Suprapubic skin (tissue), 4 donors: ENCODE data around the gene CBX4. TPM values are rescaled to one million over a fixed set of nuclear protein-coding genes. Genes with fewer than 3 reads are reported as not detected.

ENCODE experiments used
- DNase-seq, 2 donors: peaks; one replicate each; pipeline ENCODE4 v3.0.0-alpha.2; 2019; ENCODE audit warnings: low spot score in 2 of 2
- H3K27ac ChIP-seq: fragments of 200-600 bp; sonication (generic); one replicate; pipeline ENCODE4 v1.5.1; 2019
- H3K27me3 ChIP-seq: fragments of 200-600 bp; sonication (generic); one replicate; pipeline ENCODE4 v1.5.1; 2019
- H3K36me3 ChIP-seq: fragments of 200-600 bp; sonication (generic); one replicate; pipeline ENCODE4 v1.5.1; 2019
- H3K4me1 ChIP-seq: fragments of 200-600 bp; sonication (generic); one replicate; pipeline ENCODE4 v1.5.1; 2019
- H3K4me3 ChIP-seq: fragments of 200-600 bp; sonication (generic); one replicate; pipeline ENCODE4 v1.5.1; 2019; ENCODE audit warnings: mild to moderate bottlenecking
- H3K9me3 ChIP-seq: fragments of 200-600 bp; sonication (generic); one replicate; pipeline ENCODE4 v1.5.1; 2019
- EP300 ChIP-seq: sonication (generic); formaldehyde crosslinking; IDR thresholded peaks from one replicate; pipeline ENCODE4 v1.6.1; 2017; ENCODE audit warnings: antibody characterized with exemption
- POLR2A ChIP-seq, 2 donors: fragments of 450-650 bp; IDR thresholded peaks; one replicate each; pipeline ENCODE4 v1.6.1; 2017; ENCODE audit warnings: antibody characterized with exemption in 2 of 2, mild to moderate bottlenecking in 2 of 2, moderate library complexity in 2 of 2
- POLR2AphosphoS5 ChIP-seq, 3 donors: sonication (generic); formaldehyde crosslinking; IDR thresholded peaks; one replicate each; pipeline ENCODE4 v1.6.1; 2017; ENCODE audit warnings: antibody characterized with exemption in 3 of 3
- WGBS: methylation state at CpG from one replicate; pipeline ENCODE4 v1.1.5; 2018; 5-methylcytosine and 5-hydroxymethylcytosine counted together
- total RNA-seq, 4 donors: library from RNA; depleted of rRNA; stranded (reverse); fragments of >200 nt; gene quantifications; one replicate each; pipeline ENCODE4 v1.1.0, GENCODE V29; 2016
- TF ChIP-seq, protein P1 (sequence below), 2 donors: fragments of 200-600 bp in 1 of 2; fragments of 450-650 bp in 1 of 2; sonication (generic) in 1 of 2; IDR thresholded peaks; one replicate each; pipeline ENCODE4 v1.5.1; 2016 to 2019; ENCODE audit warnings: antibody characterized with exemption in 2 of 2, mild to moderate bottlenecking in 1 of 2, moderate library complexity in 1 of 2

Gene CBX4
- total RNA-seq, 4 donors from 2014 or later: 33.0 to 47.7 (median 38.0) TPM

DNA sequence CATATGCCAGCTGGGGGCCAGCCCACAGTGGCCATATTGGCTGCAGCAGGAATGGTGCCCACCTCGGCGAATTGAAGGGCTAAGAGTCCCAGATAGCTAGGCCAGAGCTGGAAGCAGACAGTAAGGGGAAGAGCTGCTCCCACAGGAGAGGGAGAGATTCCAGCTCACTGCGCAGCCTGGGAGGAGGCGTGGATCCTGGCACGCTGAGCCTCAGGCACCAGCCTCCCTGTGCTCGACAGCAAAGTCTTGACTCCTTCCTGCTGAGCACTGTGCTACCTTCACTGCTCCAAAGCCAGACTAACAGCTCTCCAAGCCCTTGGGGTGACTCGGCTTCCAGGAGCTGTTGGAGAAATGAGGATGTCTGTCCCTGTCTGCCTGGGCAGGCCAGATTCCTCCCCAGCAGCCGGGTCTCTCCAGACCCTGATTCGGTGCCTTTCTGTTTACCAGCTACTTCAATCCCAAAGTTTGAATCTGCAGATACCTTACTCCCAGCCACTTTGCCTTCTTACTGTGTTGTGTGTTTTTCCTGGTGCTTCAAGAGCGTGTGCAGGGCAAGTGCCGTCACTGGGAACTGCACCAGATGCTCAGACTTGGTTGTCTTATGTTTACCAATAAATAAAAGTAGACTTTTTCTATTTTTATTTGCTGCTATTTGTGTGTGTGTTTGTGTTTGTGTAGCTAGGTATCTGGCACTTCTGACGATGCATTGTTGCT lies 52.2 kb downstream of the CBX4 start:
- H3K27me3 ChIP-seq: peaks cover 87% of the 10 kb centered on the region
- WGBS: 61% methylated on average over 8 of the region's 12 CpGs
- no peak for DNase-seq
- peaks cover 9% of the 10 kb centered on the region for H3K36me3 ChIP-seq
- no peak overlapping the region for H3K4me3 ChIP-seq
- no peaks in the 10 kb centered on the region for H3K9me3 ChIP-seq
- no peak overlapping the region for H3K27ac ChIP-seq
- TF ChIP-seq EP300 (no peak), POLR2AphosphoS5 (IDR thresholded peaks at IDR 0.05) (no peak), POLR2A (IDR thresholded peaks at IDR 0.05) (no peak)
- TF ChIP-seq, protein P1, sequence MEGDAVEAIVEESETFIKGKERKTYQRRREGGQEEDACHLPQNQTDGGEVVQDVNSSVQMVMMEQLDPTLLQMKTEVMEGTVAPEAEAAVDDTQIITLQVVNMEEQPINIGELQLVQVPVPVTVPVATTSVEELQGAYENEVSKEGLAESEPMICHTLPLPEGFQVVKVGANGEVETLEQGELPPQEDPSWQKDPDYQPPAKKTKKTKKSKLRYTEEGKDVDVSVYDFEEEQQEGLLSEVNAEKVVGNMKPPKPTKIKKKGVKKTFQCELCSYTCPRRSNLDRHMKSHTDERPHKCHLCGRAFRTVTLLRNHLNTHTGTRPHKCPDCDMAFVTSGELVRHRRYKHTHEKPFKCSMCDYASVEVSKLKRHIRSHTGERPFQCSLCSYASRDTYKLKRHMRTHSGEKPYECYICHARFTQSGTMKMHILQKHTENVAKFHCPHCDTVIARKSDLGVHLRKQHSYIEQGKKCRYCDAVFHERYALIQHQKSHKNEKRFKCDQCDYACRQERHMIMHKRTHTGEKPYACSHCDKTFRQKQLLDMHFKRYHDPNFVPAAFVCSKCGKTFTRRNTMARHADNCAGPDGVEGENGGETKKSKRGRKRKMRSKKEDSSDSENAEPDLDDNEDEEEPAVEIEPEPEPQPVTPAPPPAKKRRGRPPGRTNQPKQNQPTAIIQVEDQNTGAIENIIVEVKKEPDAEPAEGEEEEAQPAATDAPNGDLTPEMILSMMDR (IDR thresholded peaks at IDR 0.05): no peak
- peaks cover 27% of the 10 kb centered on the region for H3K4me1 ChIP-seq

DNA sequence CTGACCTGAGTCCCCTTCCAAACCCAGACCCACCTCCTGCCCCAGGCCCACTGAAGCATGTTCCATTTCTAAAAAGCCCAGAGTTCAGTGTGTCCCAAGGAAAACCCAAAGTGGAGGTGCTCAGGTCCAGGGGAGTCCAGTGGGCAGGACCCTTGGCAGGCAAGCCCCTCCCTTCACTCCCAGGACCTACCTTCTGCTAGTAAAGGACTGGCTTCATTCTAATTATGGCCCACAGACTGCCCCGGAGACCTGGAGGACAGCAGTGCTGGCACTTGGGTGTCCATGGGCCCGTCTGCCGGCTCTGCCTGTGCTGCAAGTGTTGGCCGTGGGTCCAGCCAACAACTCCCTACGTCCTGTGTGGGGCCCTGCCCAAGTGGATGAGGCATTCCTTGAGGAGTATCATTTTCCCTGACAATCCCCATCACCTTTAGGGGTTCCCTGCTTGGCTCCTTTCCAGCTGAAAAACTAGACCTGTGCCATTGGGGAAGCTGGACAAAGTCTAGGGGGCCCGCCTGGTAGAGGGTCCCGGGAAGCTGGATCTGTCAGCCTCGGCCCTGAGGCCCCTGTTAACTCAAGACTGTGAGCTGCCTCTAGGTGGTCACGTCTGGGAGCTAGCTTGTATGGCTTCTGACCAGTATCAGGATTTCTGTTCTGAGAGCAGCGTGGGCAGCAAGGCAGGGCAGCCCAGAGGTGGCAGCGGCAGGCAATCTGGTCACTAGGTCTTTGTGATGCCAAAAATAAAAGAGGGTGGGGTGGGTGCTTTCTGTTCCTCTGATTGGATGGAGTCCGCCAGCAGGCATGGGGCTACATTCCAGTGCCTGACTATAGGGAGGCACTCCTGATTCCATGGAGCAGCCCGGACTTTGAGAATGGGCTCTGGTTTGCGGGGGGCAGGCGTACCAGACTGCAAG lies 53.1 kb downstream of the CBX4 start:
- no peak for DNase-seq
- H3K27ac ChIP-seq: no peak overlapping the region
- no peak for TF ChIP-seq POLR2A (IDR thresholded peaks at IDR 0.05)
- TF ChIP-seq, protein P1 (IDR thresholded peaks at IDR 0.05): no peak
- no peak for TF ChIP-seq EP300
- no peak for TF ChIP-seq POLR2AphosphoS5 (IDR thresholded peaks at IDR 0.05)
- H3K4me1 ChIP-seq: peaks cover 17% of the 10 kb centered on the region
- no peak overlapping the region for H3K4me3 ChIP-seq
- 83% methylated on average over 7 of the region's 15 CpGs for WGBS
- no peaks in the 10 kb centered on the region for H3K9me3 ChIP-seq
- H3K36me3 ChIP-seq: peaks cover 9% of the 10 kb centered on the region
- peaks cover 82% of the 10 kb centered on the region for H3K27me3 ChIP-seq

DNA sequence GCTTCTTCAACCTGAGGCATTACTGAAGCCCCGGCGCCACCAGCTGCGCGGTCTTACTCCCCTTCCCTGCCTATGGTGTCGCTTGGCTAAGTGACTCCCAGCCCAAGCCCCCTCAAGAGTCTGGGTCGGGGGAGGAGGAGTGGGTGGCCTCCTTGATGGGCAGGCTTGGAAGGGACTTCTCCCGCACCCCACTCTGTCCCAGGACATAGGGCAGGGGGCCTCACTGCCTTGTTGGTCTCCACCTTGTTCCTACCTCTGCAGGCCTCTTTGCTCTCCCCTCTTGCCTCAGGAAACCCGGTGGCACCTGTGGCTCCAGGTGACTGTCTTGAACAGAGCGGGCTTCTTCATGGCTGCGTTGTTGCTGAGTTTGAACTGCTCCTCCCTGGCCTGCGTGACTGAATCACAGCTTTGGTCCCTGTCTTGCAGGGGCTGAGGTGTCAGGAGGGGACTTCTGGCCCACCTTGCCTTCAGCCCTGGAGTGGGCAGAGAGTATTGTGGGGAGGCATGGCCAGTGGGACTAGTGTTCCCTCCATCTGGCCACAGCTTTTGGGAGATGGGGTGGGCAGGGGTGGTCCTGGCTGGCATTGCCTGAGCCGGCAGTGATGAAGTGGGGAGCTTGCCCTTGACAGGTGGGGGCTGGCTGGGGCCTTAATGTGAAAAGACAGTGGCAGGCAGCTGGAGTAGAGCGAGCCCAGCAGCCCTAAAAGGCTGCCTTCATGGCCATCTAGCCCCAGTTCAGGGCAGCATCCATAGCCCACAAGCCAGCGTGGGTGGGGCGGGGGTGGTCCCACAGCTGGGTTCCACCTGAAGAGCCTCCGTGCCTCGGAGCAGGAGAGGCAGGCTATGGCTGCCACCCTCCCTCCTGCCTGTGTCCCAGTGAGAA lies 54.0 kb downstream of the CBX4 start:
- TF ChIP-seq POLR2A (IDR thresholded peaks at IDR 0.05): no peak
- TF ChIP-seq, protein P1 (IDR thresholded peaks at IDR 0.05): no peak
- no peak for TF ChIP-seq POLR2AphosphoS5 (IDR thresholded peaks at IDR 0.05)
- no peak for TF ChIP-seq EP300
- H3K4me3 ChIP-seq: no peak overlapping the region
- WGBS: 96% methylated on average over 15 of the region's 17 CpGs
- H3K9me3 ChIP-seq: no peaks in the 10 kb centered on the region
- no peak overlapping the region for H3K27ac ChIP-seq
- DNase-seq: no peak
- peaks cover 9% of the 10 kb centered on the region for H3K36me3 ChIP-seq
- peaks cover 73% of the 10 kb centered on the region for H3K27me3 ChIP-seq
- peaks cover 10% of the 10 kb centered on the region for H3K4me1 ChIP-seq

DNA sequence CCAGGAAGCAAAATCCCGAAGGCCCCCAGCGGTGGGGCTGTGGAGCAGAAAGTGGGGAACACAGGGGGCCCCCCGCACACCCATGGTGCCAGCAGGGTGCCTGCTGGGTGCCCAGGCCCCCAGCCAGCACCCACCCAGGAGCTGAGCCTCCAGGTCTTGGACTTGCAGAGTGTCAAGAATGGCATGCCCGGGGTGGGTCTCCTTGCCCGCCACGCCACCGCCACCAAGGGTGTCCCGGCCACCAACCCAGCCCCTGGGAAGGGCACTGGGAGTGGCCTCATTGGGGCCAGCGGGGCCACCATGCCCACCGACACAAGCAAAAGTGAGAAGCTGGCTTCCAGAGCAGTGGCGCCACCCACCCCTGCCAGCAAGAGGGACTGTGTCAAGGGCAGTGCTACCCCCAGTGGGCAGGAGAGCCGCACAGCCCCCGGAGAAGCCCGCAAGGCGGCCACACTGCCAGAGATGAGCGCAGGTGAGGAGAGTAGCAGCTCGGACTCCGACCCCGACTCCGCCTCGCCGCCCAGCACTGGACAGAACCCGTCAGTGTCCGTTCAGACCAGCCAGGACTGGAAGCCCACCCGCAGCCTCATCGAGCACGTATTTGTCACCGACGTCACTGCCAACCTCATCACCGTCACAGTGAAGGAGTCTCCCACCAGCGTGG lies 54.8 kb downstream of the CBX4 start:
- 100% methylated on average over 4 of the region's 31 CpGs for WGBS
- DNase-seq: peak in 1 of 2 donors; percentile 64
- H3K36me3 ChIP-seq: peaks cover 9% of the 10 kb centered on the region
- H3K4me1 ChIP-seq: peaks cover 5% of the 10 kb centered on the region
- no peak overlapping the region for H3K4me3 ChIP-seq
- no peaks in the 10 kb centered on the region for H3K9me3 ChIP-seq
- peaks cover 65% of the 10 kb centered on the region for H3K27me3 ChIP-seq
- H3K27ac ChIP-seq: no peak overlapping the region
- no peak for TF ChIP-seq POLR2A (IDR thresholded peaks at IDR 0.05)
- no peak for TF ChIP-seq EP300
- no peak for TF ChIP-seq POLR2AphosphoS5 (IDR thresholded peaks at IDR 0.05)
- TF ChIP-seq, protein P1 (IDR thresholded peaks at IDR 0.05): no peak
